Erythroblast (primary cell): ENCODE results near the gene ARMC6.

ENCODE experiments used
- DNase-seq, 2 experiments: peaks; one replicate each; lab custom pipeline; 2025; lab: John Stamatoyannopoulos, UW
- GATA1 ChIP-seq: IDR thresholded peaks from 2 replicates; pipeline ENCODE4 v1.6.1; 2011; ENCODE audit warnings: low read depth, mild to moderate bottlenecking, control low read depth, low read length, moderate library complexity
- POLR2A ChIP-seq: IDR thresholded peaks from 2 replicates; pipeline ENCODE4 v1.6.1; 2011; ENCODE audit warnings: mild to moderate bottlenecking, low read length

Gene ARMC6

DNA sequence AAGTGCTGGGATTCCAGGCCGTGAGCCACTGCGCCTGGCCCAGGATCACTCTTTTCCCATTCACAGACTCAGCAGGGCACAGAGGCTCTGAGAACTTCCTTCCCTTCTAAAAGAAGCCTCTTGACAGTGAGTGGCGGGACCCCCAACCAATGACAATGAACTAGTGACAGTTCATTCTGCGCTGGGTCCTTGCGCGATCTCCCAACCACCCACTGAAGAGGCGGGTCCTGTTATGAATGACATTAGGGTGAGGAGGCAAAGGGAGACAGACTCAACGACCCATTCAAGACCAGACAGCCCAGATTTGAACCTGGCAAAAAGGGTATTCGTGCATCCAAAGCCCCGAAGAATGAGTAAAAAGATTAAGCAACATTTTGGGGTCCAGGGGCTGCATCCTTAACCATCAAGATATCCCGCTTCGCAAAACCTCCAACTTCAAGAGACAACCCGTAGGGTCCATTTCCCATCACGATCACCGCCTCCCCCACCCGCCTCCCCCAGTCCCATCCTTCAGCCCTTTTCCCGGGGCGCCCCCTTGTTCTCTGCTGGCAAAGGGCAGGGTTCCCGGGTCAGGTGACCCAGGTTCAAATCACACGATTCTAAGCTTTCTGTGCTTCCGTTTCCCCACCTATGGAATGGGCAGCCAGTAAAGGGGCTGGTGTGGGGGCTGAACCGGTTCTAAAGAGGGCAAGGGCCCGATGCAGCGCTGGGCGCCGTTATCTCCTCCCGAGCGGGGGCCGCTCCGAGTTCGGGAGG, 805 bp upstream of the ARMC6 start:
- TF ChIP-seq POLR2A: no peak
- peak; percentile 89 to 92 for DNase-seq

GRCh38 chr19:19033176-19033425, 302 bp upstream of the ARMC6 start:
- TF ChIP-seq GATA1: no peak
- TF ChIP-seq POLR2A: no peak
- DNase-seq: no peak

DNA sequence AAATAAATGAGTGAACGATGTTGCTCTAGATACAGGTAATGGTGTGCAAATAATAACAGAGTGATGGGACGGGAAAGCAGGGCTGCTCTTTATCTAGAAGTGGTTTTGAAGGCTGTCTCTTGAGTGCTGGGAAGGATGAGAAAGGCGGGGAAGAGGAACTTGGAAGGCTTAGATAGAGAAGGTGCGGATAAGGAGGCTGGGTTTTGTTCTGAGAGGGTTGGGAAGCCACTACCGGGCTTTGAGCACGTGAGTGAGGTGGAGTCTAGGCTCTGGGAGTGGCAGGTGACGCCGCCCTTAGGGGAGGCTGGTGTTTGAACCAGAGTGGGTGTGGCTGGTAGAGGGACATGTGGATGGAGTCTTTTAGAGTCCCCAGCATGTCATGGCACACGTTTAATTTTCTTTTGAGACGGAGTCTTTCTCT, 811 bp downstream of the ARMC6 start:
- no peak for TF ChIP-seq GATA1
- peak; percentile 32 for TF ChIP-seq POLR2A
- peak; percentile 89 to 93 for DNase-seq

DNA sequence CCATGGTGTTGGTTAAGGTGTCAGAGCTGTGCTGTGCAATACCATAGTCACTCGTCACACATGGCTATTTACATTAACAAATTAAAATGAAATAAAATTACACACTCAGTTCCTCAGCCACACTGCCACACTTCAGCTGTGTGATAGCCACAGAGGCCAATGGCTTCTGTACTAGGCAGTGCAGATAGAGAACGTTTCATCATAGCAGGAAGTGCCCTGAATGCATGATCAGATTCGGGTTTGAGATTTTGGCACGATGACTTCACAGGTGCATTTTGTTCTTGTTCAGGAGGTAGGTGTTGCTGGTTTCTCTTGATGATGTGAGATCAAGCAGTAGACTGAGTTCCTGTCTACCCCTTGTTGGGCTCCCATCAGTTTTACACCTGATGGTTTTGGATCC, 6.5 kb downstream of the ARMC6 start:
- no peak for DNase-seq

GRCh38 chr19:19040417-19040816, 7.0 kb downstream of the ARMC6 start:
- TF ChIP-seq GATA1: no peak
- no peak for TF ChIP-seq POLR2A
- no peak for DNase-seq

More for the DNA sequence above, 6.5 kb downstream of the ARMC6 start:
- no peak for TF ChIP-seq POLR2A

- no peak for DNase-seq
- TF ChIP-seq GATA1 (no peak), POLR2A (no peak)
Measured at GRCh38 chr19:19042732-19043280, 9.4 kb downstream of the ARMC6 start.

- DNase-seq: no peak
- TF ChIP-seq POLR2A (no peak), GATA1 (no peak)
Measured at GRCh38 chr19:19043481-19043880, 10.1 kb downstream of the ARMC6 start.

DNA sequence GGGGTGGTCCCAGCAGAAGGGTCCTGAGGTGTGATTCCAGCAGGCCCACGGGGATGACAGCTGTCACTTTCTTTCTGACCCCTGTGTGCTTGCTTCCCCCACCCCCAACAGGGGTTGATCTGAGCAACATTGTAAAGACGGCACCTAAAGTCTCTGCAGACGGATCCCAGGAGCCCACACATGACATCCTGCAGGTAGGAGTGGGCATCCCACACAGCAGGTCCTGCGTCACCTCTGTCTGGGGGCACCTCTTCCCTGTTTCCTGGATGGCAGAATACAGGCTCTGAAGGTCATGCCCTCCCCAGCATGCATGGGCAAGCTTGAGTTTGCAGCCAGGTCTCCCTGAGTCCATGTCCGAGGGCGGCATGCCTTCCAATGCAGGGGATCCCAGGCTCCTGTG, 10.5 kb downstream of the ARMC6 start:
- TF ChIP-seq GATA1: no peak
- TF ChIP-seq POLR2A: no peak

DNA sequence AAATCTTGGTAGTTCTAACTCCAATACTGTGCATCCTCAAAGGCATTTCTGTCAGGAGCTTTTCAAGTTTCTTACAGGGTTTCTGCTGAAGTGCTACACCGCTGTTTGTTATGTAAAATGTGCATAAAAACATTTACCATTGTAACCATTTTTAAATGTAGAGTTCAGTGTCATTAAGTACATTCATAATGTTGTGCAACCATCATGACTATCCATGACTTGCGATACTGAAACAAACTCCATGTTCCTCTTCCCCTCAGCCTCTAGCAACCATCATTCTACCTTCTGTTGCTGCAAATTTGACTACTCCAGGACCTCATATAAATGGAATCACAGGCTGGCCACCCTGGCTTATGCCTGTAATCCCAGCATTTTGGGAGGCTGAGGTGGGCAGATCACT, 16.0 kb downstream of the ARMC6 start:
- peak in 1 of 2 experiments; percentile 26 for DNase-seq
- TF ChIP-seq POLR2A: no peak
- no peak for TF ChIP-seq GATA1

More for the DNA sequence above, 10.5 kb downstream of the ARMC6 start:
- DNase-seq: no peak

GRCh38 chr19:19050104-19050503, 16.7 kb downstream of the ARMC6 start:
- no peak for DNase-seq
- TF ChIP-seq GATA1: no peak
- no peak for TF ChIP-seq POLR2A

GRCh38 chr19:19050731-19051130, 17.3 kb downstream of the ARMC6 start:
- DNase-seq: no peak
- TF ChIP-seq GATA1 (no peak), POLR2A (no peak)

GRCh38 chr19:19051478-19052213, 18.2 kb downstream of the ARMC6 start:
- TF ChIP-seq POLR2A (no peak), GATA1 (no peak)
- no peak for DNase-seq

DNA sequence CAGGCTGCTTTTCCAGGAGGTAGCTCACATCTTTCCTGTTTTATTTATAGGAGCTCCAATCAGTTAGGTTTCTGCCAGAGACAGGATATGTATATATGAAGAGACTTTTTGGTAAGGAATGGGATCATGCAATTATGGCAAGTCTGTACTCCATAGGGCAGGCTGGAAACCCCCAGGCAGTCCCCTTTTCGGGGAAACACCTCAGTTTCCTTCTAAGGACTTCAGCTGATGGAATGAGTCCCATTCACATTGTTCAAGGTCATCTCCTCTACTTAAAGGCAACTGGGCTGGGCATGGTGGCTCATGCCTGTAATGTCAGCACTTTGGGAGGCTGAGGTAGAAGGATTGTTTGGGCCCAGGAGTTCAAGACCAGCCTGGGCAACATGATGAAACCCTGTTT, 19.5 kb downstream of the ARMC6 start:
- no peak for DNase-seq
- TF ChIP-seq POLR2A (no peak), GATA1 (no peak)

- TF ChIP-seq GATA1 (no peak), POLR2A (no peak)
- DNase-seq: peak; percentile 73 to 88
Measured at GRCh38 chr19:19053508-19054314, 20.3 kb downstream of the ARMC6 start.
